HL-60 (cell line): ENCODE results near the gene JTB.

ENCODE experiments used
- CTCF ChIP-seq: IDR thresholded peaks from one replicate; pipeline ENCODE4 v1.5.1; 2011; ENCODE audit warnings: low read length, control low read depth, inconsistent platforms; ENCODE audit not compliant: insufficient read depth
- GABPA ChIP-seq: IDR thresholded peaks from 2 replicates; pipeline ENCODE4 v1.6.1; 2012; ENCODE audit warnings: low read depth
- REST ChIP-seq: IDR thresholded peaks from 2 replicates; pipeline ENCODE4 v1.6.1; 2012; ENCODE audit warnings: low read depth; ENCODE audit not compliant: insufficient replicate concordance

- TF ChIP-seq CTCF (no peak), REST (no peak), GABPA (no peak)
Measured at GRCh38 chr1:153995640-153996039, 18.2 kb upstream of the JTB start.
